CD4-positive, alpha-beta memory T cell (primary cell): Measurements from ENCODE around the gene FLRT2. TPM values are rescaled to one million over a fixed set of nuclear protein-coding genes. Genes with fewer than 3 reads are reported as not detected.

Source experiments
- CTCF ChIA-PET: fragments of 350-600 bp; sonication (Branson Sonifier 250); formaldehyde crosslinking; loops from one replicate; lab custom pipeline; 2021; ENCODE audit warnings: inconsistent platforms; ENCODE audit not compliant: partially characterized antibody; lab: Charles Lee
- POLR2A ChIA-PET: fragments of 350-600 bp; sonication (Branson Sonifier 250); formaldehyde crosslinking; loops from one replicate; lab custom pipeline; 2021; ENCODE audit not compliant: partially characterized antibody; lab: Charles Lee
- DNase-seq, 5 donors: peaks; one replicate each; pipeline versions ENCODE4 v3.0.0 to v3.0.0-alpha.2; 2020 to 2022; ENCODE audit warnings: mixed read lengths in 1 of 5
- H3K27ac ChIP-seq: one replicate; pipeline ENCODE4 v1.7.0; 2013; ENCODE audit warnings: low read depth, low read length
- H3K27me3 ChIP-seq: 2 replicates; pipeline ENCODE4 v1.7.0; 2013; ENCODE audit warnings: mild to moderate bottlenecking, low read length, moderate library complexity; ENCODE audit not compliant: insufficient read depth
- H3K36me3 ChIP-seq: 2 replicates; pipeline ENCODE4 v1.7.0; 2013; ENCODE audit warnings: mild to moderate bottlenecking, low read length, moderate library complexity; ENCODE audit not compliant: insufficient read depth
- H3K4me1 ChIP-seq: 2 replicates; pipeline ENCODE4 v1.7.0; 2013; ENCODE audit warnings: mild to moderate bottlenecking, low read length, moderate library complexity; ENCODE audit not compliant: insufficient read depth
- H3K4me3 ChIP-seq, 2 donors: one replicate each; pipeline ENCODE4 v1.7.0; 2013; ENCODE audit warnings: low read length in 2 of 2, mild to moderate bottlenecking in 1 of 2
- H3K9me3 ChIP-seq, 2 donors: one replicate each; pipeline ENCODE4 v1.7.0; 2013; ENCODE audit warnings: low read length in 2 of 2, control low read depth in 1 of 2; ENCODE audit not compliant: control insufficient read depth in 1 of 2
- H3K27ac Mint-ChIP-seq, 7 donors: one replicate each; pipeline ENCODE4 v1.8.0; 2020 to 2021; ENCODE audit warnings: mixed read lengths in 7 of 7, mild to moderate bottlenecking in 6 of 7, inconsistent platforms in 3 of 7, moderate library complexity in 3 of 7
- H3K27me3 Mint-ChIP-seq, 2 donors: one replicate each; pipeline ENCODE4 v1.8.0; 2020 to 2021; ENCODE audit warnings: mixed read lengths in 2 of 2
- H3K36me3 Mint-ChIP-seq, 2 donors: one replicate each; pipeline ENCODE4 v1.8.0; 2020 to 2021; ENCODE audit warnings: mixed read lengths in 2 of 2, inconsistent platforms in 1 of 2, mild to moderate bottlenecking in 1 of 2
- H3K4me1 Mint-ChIP-seq, 4 donors: one replicate each; pipeline ENCODE4 v1.8.0; 2020 to 2021; ENCODE audit warnings: mixed read lengths in 4 of 4, mild to moderate bottlenecking in 1 of 4
- H3K4me3 Mint-ChIP-seq, 8 donors: one replicate each; pipeline ENCODE4 v1.8.0; 2020 to 2021; ENCODE audit warnings: mixed read lengths in 8 of 8, mild to moderate bottlenecking in 7 of 8, moderate library complexity in 6 of 8, inconsistent platforms in 3 of 8
- H3K9me3 Mint-ChIP-seq, 8 donors: one replicate each; pipeline ENCODE4 v1.8.0; 2020 to 2021; ENCODE audit warnings: mixed read lengths in 8 of 8, mild to moderate bottlenecking in 5 of 8, inconsistent platforms in 3 of 8, moderate library complexity in 1 of 8
- intact Hi-C: fragments of 100-400 bp; cut with micrococcal nuclease; formaldehyde crosslinking; loops from one replicate; pipeline ENCODE4 v1.15.1; 2023
- polyA plus RNA-seq, 2 donors: library from polyadenylated mRNA; unstranded; fragments of 300-500 nt; fragmentation: Illumina TruSeq; gene quantifications; one replicate each; pipeline ENCODE4 v1.2.3, GENCODE V29; 2021
- total RNA-seq, 2 experiments: library from RNA; stranded (reverse); gene quantifications; one replicate each; pipeline ENCODE4 v1.2.3, GENCODE V29; 2021

Gene FLRT2
- total and polyA plus RNA-seq, 4 experiments from 2014 or later: 0.03 TPM; not detected in 3

DNA sequence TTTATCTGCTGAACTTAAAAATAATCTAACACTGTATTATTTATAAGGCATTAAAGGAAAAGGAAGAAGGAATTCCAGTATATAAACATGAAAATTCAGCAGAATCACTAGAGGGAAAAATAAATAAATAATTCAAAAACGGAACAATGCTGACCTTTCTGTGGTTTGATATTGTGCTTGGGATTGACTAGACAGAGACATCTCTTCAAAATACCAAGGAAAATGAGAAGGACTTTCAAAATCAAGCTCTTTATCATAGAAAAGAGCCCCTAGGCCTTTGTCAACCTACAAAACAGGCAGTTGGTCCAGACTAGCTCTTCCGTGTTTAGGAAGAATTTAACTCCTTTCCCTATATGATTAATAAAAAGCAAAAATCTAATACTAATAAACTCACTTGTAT, 6.3 kb upstream of the FLRT2 start:
- intact Hi-C loops: no loop called here
- POLR2A ChIA-PET: no interaction called here
- H3K36me3 ChIP-seq: no peaks in the 10 kb centered on the region

DNA sequence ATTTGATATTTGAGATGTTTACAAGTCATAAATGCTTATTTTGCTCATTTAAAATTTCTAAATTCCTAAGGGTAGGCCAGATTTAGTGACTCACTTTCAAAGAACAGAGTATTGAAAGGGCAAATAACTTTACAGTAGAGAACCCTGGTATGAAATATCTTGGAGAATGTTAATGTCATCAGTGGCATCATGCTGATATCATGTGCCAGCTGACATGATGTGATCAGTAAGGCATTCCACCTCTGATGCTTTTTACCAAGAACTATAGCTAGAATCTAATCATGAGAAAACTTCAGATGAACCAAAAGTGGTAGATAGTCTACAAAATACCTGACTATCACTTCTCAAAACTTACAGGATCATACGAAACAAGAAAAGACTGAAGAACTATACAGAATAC, 2.9 kb upstream of the FLRT2 start:
- intact Hi-C loops: no loop called here
- no peaks in the 10 kb centered on the region for H3K4me1 ChIP-seq
- Mint-ChIP-seq H3K36me3 (no peaks in the 10 kb centered on the region), H3K9me3 (peaks cover 0 to 8% (median 0%) of the 10 kb centered on the region in 8 donors), H3K27ac (no peak overlapping the region), H3K4me3 (no peak overlapping the region), H3K27me3 (peaks cover 26 to 27% of the 10 kb centered on the region in 2 donors), H3K4me1 (peaks cover 0 to 5% (median 2%) of the 10 kb centered on the region in 4 donors)
- H3K36me3 ChIP-seq: no peaks in the 10 kb centered on the region
- no peaks in the 10 kb centered on the region for H3K9me3 ChIP-seq
- H3K27me3 ChIP-seq: no peaks in the 10 kb centered on the region
- ChIA-PET CTCF (interaction anchor here (1.5 kb wide), 1 partner anchor 11 kb away, joined by 3 read pairs; no protein-coding TSS in a partner anchor), POLR2A (no interaction called here)
- no peak overlapping the region for H3K4me3 ChIP-seq
- H3K27ac ChIP-seq: no peak overlapping the region
- no peak for DNase-seq

More for the DNA sequence above, 6.3 kb upstream of the FLRT2 start:
- no peaks in the 10 kb centered on the region for H3K4me1 ChIP-seq
- H3K9me3 ChIP-seq: no peaks in the 10 kb centered on the region
- H3K27ac ChIP-seq: no peak overlapping the region
- CTCF ChIA-PET: no interaction called here
- no peak overlapping the region for H3K27ac Mint-ChIP-seq
- no peaks in the 10 kb centered on the region for H3K4me1 Mint-ChIP-seq
- H3K4me3 Mint-ChIP-seq: no peak overlapping the region
- no peak overlapping the region for H3K4me3 ChIP-seq
- H3K27me3 Mint-ChIP-seq: peaks cover 2 to 4% of the 10 kb centered on the region in 2 donors
- no peaks in the 10 kb centered on the region for H3K36me3 Mint-ChIP-seq
- H3K27me3 ChIP-seq: no peaks in the 10 kb centered on the region
- DNase-seq: no peak
- H3K9me3 Mint-ChIP-seq: no peaks in the 10 kb centered on the region

DNA sequence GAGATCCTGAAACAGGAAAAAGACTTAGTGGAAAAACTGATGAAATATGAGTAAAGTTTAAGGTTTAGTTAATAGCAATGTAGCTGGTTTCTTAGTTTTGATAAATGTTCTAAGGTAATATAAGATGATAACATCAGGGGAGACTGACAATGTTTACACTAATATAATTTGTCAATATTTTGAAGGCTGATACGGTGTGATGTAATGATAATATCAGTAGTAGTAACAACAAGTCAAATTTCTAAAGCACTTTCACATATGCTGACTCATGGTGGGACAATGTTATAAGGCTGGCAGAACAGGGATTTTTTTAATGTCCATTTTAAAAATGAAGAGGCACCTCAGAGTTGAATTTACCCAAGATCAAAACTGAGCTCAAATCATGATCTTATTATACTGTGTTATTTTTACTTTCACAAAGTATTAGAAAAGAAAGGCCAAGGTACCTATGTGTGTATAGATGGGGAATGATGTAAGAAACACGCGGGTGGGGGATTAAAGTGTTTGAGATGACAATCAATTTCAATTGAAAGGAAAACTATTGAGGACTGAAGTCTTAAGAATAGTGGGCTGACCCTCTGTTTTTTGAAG, 2.4 kb upstream of the FLRT2 start:
- Histone ChIP-seq H3K36me3 (no peaks in the 10 kb centered on the region), H3K27ac (no peak overlapping the region), H3K4me1 (no peaks in the 10 kb centered on the region), H3K9me3 (no peaks in the 10 kb centered on the region), H3K4me3 (no peak overlapping the region), H3K27me3 (no peaks in the 10 kb centered on the region)
- Mint-ChIP-seq H3K4me3 (no peak overlapping the region), H3K27me3 (peaks cover 31 to 33% of the 10 kb centered on the region in 2 donors), H3K27ac (no peak overlapping the region), H3K36me3 (no peaks in the 10 kb centered on the region), H3K4me1 (peaks cover 0 to 10% (median 3%) of the 10 kb centered on the region in 4 donors), H3K9me3 (peaks cover 0 to 13% (median 2%) of the 10 kb centered on the region in 8 donors)
- DNase-seq: no peak
- ChIA-PET POLR2A (no interaction called here), CTCF (interaction anchor here (1.5 kb wide), 1 partner anchor 11 kb away, joined by 3 read pairs; no protein-coding TSS in a partner anchor)
- intact Hi-C loops: no loop called here

DNA sequence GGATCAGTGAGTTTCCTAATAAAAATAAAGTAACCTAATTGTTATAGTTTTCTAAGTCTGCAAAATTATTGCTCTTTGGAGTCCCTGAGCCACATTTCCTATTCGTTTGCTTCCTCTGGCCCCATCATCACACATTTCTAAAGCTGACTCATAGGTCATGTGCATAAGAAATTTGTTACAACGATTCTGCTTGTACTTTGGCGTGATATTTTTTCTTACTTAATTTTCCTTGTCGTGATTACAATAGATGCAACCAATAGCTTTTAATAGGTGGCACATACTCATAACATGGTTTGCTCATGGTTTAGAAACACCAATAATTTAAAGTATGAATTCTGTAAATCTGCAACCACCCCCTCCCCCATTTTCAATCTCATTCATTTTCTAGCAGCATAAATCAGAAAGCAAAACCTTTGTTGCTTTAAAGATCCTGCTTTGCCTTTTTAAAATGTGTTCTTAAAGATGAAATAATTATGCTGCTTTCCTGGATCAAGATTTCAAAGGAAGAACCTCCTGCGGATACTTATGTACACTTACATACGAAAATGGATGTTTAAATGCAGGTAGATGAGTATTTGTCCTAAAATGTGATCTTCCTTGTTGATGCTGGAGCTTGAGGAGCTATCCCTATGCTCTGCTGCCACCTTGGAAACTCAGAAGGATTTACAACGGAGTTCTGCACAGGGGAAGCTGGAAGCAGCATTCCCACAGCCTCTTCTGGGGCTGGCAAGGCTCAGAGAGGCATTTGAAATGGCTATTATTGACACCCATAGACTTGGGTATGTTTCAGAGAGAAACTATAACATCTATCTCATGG, 1.7 kb upstream of the FLRT2 start:
- DNase-seq: no peak
- Histone ChIP-seq H3K27me3 (no peaks in the 10 kb centered on the region), H3K27ac (no peak overlapping the region), H3K4me1 (no peaks in the 10 kb centered on the region), H3K4me3 (no peak overlapping the region), H3K36me3 (no peaks in the 10 kb centered on the region), H3K9me3 (no peaks in the 10 kb centered on the region)
- ChIA-PET POLR2A (no interaction called here), CTCF (interaction anchor here (1.5 kb wide), 1 partner anchor 12 kb away, joined by 3 read pairs; no protein-coding TSS in a partner anchor)
- Mint-ChIP-seq H3K4me3 (no peak overlapping the region), H3K9me3 (peaks cover 0 to 16% (median 2%) of the 10 kb centered on the region in 8 donors), H3K27me3 (peaks cover 36 to 37% of the 10 kb centered on the region in 2 donors), H3K36me3 (no peaks in the 10 kb centered on the region), H3K27ac (no peak overlapping the region), H3K4me1 (peaks cover 0 to 14% (median 6%) of the 10 kb centered on the region in 4 donors)
- intact Hi-C loops: no loop called here

DNA sequence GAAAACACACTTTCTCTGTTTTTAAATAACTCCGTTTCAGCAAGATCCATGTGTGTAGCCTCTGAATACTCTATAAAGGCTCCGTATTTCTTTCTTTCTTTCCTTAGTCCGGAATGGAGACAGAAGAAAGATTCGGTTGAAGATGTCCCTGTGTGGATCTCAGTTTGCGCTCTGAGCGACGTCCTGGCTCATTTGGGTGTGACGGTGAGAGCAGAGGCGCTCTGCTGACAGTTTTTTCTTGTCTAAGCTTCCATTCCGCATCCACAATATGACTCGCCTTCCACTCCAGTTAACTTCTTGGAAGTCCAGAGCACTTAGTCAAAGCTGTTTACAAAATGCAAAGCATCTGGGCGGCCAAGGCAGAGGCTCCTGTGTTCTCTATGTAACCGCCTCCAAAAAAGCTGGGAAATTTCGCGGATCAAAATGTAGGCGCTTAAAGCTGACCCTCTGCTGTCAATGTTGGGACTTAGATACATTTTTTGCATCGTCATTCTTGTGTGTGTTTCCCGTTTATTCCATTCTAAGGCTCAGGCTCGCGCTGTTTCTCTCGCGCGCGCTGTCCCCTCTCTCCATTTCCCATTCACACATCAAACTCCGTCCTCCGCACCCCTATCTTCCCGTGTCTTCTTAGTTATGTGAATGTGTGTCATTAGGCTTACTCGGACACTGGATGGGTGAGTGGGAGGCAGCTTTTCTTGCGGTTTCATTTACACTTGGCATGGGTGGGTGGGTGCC, 880 bp upstream of the FLRT2 start:
- Mint-ChIP-seq H3K9me3 (peaks cover 0 to 16% (median 2%) of the 10 kb centered on the region in 8 donors), H3K4me1 (peaks cover 0 to 14% (median 6%) of the 10 kb centered on the region in 4 donors), H3K36me3 (no peaks in the 10 kb centered on the region), H3K27me3 (peaks cover 38 to 39% of the 10 kb centered on the region in 2 donors), H3K27ac (no peak overlapping the region), H3K4me3 (peak overlapping the region in 1 of 8 donors; percentile 17)
- Histone ChIP-seq H3K9me3 (no peaks in the 10 kb centered on the region), H3K27ac (no peak overlapping the region), H3K4me1 (no peaks in the 10 kb centered on the region), H3K4me3 (no peak overlapping the region), H3K36me3 (no peaks in the 10 kb centered on the region), H3K27me3 (no peaks in the 10 kb centered on the region)
- POLR2A ChIA-PET: no interaction called here
- DNase-seq: no peak
- intact Hi-C loops: no loop called here
- CTCF ChIA-PET: no interaction called here

DNA sequence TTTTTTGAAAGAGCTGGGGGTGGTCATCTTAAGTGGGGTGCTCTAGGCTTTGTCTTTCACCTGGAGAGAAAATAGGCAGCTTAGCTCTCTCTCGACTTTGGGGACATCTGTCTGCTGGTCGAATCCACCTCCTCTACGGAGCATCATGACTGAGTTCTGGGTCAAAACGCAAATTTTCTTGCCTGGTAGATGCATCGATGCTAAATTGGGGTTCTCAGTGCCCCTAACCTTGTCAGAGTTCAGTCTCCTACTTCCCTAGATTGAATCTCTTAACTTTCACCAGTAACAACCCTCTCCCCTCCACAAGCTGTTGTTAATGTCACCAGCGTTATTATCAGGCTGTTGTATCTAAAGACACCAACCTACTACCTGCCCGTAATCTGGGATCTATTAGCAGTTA, 682 bp downstream of the FLRT2 start:
- CTCF ChIA-PET: no interaction called here
- no peak for DNase-seq
- no peak overlapping the region for H3K4me3 ChIP-seq
- H3K27ac Mint-ChIP-seq: no peak overlapping the region
- POLR2A ChIA-PET: no interaction called here
- no peaks in the 10 kb centered on the region for H3K36me3 ChIP-seq
- H3K9me3 Mint-ChIP-seq: peaks cover 0 to 16% (median 6%) of the 10 kb centered on the region in 8 donors
- no peaks in the 10 kb centered on the region for H3K9me3 ChIP-seq
- peaks cover 0 to 14% (median 6%) of the 10 kb centered on the region in 4 donors for H3K4me1 Mint-ChIP-seq
- no peak overlapping the region for H3K4me3 Mint-ChIP-seq
- H3K36me3 Mint-ChIP-seq: no peaks in the 10 kb centered on the region
- peaks cover 47 to 48% of the 10 kb centered on the region in 2 donors for H3K27me3 Mint-ChIP-seq
- no peaks in the 10 kb centered on the region for H3K4me1 ChIP-seq
- H3K27me3 ChIP-seq: no peaks in the 10 kb centered on the region
- intact Hi-C loops: no loop called here
- no peak overlapping the region for H3K27ac ChIP-seq

DNA sequence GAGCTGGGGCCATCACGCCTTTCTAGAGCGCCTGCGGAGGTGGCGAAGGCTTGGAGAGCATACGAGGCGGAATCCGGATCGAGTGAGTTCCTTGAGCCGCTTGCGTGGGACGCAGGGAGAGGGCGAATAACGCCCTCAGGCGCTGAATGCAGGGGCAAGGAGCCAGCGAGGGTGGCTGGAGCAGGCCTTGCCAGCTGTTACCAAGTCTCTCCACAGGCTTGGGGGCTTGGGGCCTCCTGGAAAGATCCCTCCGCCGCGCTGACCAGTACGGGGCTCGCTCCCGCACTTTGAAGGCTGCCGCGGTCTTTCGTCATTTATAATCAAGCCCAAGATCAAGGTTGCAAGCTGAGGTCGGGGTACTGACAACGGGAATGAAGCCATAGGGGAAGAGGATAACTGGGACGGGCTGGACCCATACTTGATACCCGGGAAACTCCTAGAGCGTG, 1.2 kb downstream of the FLRT2 start:
- H3K27me3 ChIP-seq: no peaks in the 10 kb centered on the region
- H3K9me3 ChIP-seq: no peaks in the 10 kb centered on the region
- no peaks in the 10 kb centered on the region for H3K36me3 Mint-ChIP-seq
- no peaks in the 10 kb centered on the region for H3K36me3 ChIP-seq
- CTCF ChIA-PET: no interaction called here
- no peak overlapping the region for H3K4me3 ChIP-seq
- DNase-seq: no peak
- H3K27ac Mint-ChIP-seq: no peak overlapping the region
- POLR2A ChIA-PET: no interaction called here
- peaks cover 0 to 14% (median 6%) of the 10 kb centered on the region in 4 donors for H3K4me1 Mint-ChIP-seq
- no peak overlapping the region for H3K27ac ChIP-seq
- no peak overlapping the region for H3K4me3 Mint-ChIP-seq
- intact Hi-C loops: no loop called here
- H3K9me3 Mint-ChIP-seq: peaks cover 0 to 19% (median 7%) of the 10 kb centered on the region in 8 donors
- no peaks in the 10 kb centered on the region for H3K4me1 ChIP-seq
- peaks cover 47 to 50% of the 10 kb centered on the region in 2 donors for H3K27me3 Mint-ChIP-seq
